HG02973 (cell line): ENCODE results near the gene VWA5B1.

ENCODE experiments used
- ATAC-seq: cut with Tn5 transposase; IDR thresholded peaks from one replicate; pipeline ENCODE4 v1.9.1; 2021; ENCODE audit warnings: moderate library complexity; ENCODE audit not compliant: unreplicated experiment

Gene VWA5B1

DNA sequence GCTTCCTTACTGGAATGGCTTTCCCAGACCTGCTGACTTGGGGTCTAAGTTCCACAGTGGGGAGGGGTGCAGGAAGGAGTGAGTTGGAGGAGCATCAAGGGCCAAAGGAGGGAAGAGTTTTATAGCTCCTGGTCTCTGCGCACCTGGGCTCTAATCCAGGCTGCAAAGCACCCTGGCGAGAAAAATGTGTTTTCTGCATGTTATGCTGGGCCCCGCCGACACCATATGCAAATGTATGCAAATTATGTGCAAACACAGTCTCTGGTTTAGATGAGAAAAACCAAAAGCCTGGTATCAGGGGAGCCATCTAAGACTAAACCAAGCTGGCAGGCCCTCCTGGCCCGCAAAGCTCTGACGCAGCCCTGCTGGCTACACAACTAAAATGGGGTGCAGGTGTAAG, 95.0 kb downstream of the VWA5B1 start:
- ATAC-seq: no peak

DNA sequence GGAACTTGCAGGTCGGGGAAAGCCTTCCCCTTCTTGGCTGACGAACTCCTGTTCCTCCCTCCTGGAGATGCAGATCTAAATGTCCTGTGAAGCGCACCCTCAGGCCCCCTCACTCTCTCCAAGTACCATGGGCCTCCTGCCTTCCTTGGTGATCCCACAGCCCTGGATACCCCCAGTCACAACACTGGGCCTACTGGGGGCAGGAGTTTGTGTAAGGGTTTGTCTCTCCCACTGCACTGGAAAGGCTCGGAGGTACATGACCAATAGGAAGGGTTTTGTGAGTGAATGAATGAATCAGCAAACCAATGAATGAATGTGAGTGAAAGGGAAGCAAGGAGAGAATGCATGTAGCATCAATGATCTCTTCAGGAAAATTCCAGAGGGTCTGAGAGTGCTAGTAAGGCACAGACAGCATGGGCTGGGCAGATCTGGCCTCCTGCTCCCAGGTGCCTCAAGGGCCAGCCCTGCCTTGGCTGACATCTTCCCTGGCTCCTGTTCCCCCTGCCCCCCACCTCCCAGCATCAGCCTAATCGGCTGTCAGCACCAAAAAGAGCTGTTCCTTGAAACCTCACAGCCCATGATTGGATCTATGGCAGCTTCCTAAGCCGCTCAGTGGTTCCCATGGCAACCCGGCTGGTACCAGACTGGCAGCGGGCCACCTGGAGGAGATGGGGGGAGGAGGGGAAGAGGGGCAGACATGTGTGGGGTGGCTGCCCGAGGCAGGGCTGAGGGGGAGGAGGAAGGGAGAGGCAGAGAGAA, 95.8 kb downstream of the VWA5B1 start:
- ATAC-seq: no peak

DNA sequence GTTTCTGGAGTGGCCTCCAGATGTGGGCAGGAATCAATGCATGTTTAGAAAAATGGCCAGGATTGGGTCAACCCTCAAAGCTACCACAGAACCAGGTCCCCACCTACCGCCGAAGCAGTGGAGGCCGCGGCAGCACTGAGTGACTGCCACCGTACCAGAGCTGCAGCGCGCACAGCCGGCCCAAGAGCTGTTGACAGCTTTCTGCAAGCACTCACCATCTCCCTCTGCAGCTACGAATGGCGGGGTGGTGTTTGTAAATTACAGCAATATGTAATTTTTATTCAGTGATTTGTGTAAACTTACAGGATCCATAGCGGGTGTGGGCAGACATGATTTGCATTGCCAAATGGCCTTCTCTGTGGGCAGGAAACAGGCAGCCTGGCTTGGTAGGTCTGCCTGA, 98.9 kb downstream of the VWA5B1 start:
- ATAC-seq: no peak

DNA sequence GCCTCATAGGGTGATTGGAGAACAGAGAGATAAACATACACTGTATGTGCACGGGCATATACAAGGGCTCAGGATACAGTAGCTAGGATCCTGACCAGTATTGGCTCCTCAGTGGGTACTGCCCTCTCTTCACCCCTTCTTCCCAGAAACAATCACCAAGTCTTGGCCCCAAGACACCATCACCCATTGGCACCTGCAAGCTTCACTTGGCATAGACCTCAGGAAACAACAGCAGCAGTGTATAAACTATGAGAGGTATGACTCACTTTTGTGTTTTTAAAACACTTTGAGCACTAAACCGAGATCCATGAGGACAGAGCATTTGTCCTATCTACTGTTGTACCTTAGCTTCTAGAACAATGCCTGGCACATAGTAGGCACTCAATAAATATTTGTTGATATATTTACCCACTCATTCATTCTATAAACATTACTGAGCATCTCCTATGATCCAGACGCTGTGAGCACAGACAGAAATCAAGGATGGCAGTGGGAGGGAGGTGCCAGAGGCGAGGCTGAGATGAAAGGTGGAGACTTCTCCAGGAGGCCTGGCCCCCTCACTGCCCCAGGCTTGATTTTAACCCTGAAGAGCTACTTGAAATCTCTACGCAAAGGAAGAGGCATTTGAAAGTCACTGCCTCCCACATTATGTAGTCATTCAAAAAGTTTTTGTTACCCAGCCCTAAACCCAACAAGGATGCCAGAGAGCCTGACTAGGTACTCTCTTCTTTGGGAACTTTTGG, 100.1 kb downstream of the VWA5B1 start:
- no peak for ATAC-seq

DNA sequence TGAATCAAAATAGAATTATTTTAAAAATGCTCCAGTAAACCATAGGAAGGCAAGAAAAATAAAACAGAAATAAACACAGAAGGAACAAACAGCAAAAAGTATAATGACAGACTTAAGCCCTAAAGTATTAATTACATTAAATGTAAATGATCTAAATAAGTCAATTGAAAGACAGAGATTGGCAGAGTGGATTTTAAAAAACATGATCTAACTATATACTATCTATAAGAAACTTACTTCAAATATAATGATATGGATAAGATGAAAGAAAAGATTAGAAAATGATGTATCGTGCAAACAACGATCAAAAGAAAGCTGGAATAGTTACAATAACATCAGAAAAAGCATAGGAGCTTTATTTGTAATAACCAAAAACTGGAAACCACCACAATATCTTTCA, 104.6 kb downstream of the VWA5B1 start:
- no peak for ATAC-seq

DNA sequence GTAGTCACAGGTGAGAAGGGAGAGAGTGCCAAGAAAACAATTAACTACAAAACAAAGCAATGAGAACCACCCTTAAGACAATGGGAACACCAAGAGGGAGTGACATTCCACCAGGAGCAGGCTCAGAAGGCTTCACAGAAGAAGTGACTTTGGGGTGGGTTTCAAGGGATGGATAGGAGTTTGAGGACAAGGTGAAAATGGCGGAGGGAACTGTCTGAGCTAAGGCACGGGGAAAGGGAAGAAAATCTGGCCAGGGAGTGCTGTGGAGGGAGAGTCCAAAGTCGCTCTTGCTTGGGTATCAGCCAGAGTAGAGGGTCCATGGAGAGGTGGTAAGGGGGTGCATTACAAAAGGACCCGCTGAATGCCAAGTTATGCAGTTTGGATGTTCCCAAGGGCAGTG, 108.1 kb downstream of the VWA5B1 start:
- no peak for ATAC-seq

DNA sequence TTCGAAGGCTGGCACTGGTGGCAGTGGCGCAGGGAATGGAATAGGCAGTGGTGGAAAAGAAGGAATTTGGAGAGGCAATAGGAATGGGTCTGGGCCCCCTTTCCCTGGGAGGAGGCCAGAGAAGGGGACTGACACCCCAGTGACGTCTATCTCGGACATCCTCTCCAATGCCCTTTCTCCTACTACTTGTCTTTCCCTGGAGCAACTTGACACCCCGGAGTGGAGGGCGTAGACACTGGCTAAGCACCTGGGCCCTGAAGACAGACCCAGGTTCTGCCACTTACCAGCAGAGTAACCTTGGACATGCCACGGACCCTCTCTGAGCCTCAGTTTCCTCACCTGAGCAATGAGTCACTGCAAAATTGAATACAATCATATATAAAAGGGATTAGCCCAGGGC, 108.5 kb downstream of the VWA5B1 start:
- no peak for ATAC-seq

DNA sequence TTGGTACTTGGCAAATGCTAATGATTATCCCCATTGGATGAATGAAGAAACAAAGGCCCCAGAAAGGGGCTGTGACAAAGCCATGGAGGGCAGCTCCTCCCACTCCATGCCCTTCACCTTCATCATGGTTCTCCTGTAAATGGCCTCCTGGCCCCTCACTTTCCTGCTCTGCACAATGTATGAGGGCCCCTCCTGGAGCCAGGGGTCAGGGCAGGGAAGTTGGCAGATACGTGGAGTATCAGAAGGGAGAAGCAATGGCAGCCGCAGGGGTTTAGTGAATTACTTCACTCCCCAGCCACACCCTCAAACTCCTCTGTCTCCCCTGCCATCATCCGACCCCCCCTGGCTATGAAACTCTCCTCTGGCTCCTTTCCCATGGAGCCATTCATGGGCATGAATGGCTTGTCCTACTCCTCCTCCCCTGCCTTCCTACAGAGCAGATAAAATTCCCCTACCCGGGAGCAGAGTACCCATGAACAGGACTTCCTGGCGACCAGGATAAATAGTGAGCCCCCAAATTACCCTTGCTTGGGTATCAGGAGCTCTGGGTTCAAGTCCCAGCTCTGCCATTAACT, 109.0 kb downstream of the VWA5B1 start:
- no peak for ATAC-seq

DNA sequence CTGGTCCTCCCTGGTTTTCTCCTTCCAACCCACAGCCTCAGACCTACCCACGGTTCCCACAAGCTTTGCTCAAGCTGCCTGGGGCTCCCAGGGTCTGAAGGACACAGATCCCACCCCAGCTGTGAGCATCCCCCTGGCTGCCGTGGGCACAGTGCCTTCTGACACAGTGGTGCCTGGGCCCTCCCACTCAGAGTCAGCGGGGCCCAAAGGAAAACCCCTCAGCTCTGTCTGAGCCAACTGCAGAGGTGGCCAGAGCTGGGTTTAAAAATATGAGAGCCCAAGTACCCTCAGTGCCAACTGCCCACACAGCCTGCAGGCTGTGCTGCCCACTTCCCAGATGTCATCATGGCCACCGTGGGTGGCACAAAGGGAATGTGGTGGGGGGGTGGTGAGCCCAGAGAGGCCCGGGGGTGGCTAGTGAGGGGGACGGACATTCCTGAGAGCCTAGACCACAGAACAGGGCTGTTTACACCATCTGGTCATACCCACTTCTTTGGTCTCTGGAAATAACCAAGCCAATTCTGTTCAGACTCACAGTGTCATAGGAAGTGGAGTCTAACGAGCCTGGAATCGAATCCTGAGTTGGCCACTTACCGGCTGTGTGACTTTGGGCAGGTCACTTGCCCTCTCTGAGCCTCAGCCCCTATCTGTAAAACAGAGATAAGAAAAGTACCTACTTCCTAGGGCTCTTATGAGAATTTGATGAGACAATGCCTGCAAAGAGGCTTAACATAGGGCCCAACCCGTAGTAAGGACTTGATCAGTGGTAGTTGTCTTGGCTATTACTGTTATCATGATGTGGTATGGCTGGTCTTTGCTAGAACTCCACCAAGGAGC, 109.9 kb downstream of the VWA5B1 start:
- no peak for ATAC-seq

DNA sequence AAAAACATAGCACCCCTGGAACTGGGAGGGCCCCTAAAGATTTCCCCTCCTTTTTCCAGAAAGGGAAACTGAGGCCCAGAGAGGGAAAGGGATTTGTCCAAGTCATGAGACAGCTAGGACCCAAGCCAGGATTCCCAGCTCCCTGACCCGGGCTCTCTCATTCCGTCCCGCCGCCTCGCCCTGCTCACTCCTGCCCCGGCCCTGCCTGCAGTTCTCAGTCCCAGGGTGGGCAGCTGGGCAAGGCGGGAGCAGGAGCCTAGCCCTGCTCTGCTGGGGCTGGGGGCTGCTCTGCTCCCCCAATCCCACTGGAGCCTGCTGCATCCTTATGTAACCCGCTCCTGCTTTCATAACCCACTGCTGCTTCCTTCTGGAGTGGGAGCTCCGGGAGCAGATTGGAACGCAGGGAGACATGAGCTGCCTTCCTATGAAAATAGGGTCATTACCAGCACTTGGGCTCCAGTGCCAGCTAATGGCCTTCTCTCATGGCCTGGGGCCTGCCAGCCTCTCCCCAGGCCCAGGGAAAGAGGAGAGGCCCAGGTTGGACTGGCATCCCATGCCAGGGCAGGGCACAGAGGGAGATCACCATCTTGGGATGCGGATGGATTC, 110.8 kb downstream of the VWA5B1 start:
- ATAC-seq: no peak

DNA sequence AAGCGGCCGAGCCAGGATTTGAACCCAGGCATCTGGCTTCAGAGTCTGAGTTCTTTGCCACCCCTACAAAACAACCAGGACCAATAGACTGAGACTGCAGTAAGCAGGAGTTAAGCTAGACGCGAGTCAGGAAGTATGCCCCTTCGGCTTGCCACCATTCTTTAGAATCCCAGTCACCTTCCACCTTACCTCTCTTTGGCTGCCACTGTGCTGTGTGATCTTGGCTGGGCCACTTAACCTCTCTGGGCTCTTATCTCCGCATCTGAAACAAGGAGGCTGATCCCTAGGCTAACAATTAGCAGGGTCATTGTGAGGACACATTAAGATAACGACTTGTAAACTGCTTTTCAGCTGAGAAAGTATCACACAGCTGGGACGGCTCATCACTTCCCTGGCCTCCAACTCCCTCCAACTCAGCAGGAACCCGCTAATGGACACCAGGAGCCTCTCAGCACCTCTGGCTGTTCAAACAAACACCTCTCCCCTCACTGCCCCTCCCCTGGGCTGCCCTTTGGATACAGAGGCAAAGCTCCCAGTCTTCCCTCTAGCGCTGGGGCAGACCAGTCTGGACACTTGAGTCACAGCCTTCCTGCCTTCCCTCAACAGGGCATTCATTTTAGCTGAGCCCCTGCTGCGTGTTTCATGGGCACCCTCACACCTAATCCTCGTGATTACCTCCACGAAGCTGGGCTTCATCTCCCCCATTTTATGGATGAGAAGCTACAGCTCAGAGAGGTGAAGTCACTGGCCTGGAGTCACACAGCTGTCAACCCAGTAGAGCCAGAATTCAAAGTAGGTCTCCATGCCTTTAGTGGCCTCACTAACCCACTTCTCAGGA, 112.1 kb downstream of the VWA5B1 start:
- no peak for ATAC-seq

DNA sequence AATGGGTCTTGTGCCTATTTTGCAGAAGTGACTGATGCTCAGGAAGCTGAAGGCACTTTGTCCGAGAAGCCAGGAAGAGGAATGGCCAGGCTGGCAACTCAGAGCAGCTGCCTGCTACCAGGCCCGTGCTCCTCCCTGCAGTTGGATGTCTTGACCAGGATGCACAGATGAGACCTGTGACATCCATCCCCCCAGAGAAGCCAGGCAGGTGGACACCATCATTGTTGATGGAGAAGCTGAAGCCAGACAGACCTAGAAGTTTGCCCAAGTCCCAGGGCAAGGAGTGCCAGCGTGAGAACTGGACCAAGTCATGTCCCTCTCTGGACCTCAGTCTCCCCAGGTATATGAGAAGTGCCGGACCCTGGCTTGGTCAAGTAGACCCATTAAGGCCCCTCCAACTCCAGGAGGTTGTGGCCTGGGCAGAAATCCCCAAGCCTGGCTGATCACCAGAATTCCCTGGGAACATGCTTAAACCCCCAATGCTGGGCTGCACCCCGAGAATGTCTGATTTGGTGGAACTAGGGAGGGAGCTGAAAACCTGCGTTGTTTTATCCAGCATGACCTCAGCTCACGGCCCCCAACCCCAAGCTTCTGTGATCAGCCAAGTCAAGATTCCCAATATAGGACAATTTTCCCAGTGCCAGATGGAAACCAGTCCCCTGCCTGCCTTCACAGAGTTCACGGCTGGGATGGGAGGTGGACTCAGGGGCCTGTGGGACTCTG, 112.9 kb downstream of the VWA5B1 start:
- no peak for ATAC-seq

DNA sequence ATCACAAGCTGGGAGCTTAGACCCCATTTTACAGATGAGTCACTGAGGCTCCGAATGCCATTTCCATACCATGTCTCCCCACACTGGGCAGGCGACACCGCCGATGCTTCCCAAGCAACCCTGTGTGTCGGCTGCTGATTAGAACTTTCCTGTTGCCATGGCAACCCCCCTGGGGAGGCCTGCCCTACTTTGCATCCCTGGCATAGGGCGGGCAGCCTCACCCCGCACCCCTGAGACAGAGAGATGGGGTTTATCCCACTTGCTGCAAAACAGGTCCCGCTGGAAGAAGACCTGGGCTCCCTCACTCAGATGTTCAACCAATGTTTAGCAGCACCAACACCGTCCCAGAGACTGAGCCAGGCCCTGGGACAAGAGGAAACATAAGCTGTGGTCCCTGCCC, 113.8 kb downstream of the VWA5B1 start:
- ATAC-seq: no peak
